ENCODE measurements around the gene ERICH4. TPM values are rescaled to one million over a fixed set of nuclear protein-coding genes. Genes with fewer than 3 reads are reported as not detected.

ERICH4 gene
- total RNA-seq, 4 donors from 2014 or later, result not detected

- WGBS, 2 donors (ENCODE audit: low coverage in 1 of 2), result 71 to 81% methylated on average over 3 to 11 of the region's 15 CpGs
- H3K4me3 ChIP-seq, result no peak overlapping the region
- TF ChIP-seq CTCF (IDR thresholded peaks at IDR 0.05) (no peak), EP300 (IDR thresholded peaks at IDR 0.05) (no peak), POLR2AphosphoS5 (IDR thresholded peaks at IDR 0.05) (no peak), POLR2A (IDR thresholded peaks at IDR 0.05) (no peak)
- peaks cover 0 to 20% (median 0%) of the 10 kb centered on the region in 3 donors for H3K4me1 ChIP-seq
- H3K9me3 ChIP-seq, result no peaks in the 10 kb centered on the region
- peaks cover 0 to 19% of the 10 kb centered on the region in 2 donors for H3K36me3 ChIP-seq
- peaks cover 39% of the 10 kb centered on the region for H3K27me3 ChIP-seq
- ATAC-seq, result no peak
- H3K27ac ChIP-seq, result no peak overlapping the region
These were observed 1.5 kb upstream of the ERICH4 start for GRCh38 chr19:41441321-41441945.

GRCh38 chr19:41443813-41444455 is 978 bp downstream of the ERICH4 start:
- H3K4me3 ChIP-seq, result no peak overlapping the region
- ATAC-seq, result no peak
- peaks cover 60% of the 10 kb centered on the region for H3K27me3 ChIP-seq
- peaks cover 0 to 15% (median 1%) of the 10 kb centered on the region in 3 donors for H3K4me1 ChIP-seq
- H3K9me3 ChIP-seq, result no peaks in the 10 kb centered on the region
- H3K27ac ChIP-seq, result no peak overlapping the region
- WGBS, 2 donors (ENCODE audit: low coverage in 1 of 2), result 59 to 80% methylated on average over 1 to 2 of the region's 6 CpGs
- no peak for TF ChIP-seq POLR2A (IDR thresholded peaks at IDR 0.05)
- no peaks in the 10 kb centered on the region for H3K36me3 ChIP-seq

GRCh38 chr19:41445575-41445974 is 2.6 kb downstream of the ERICH4 start:
- Histone ChIP-seq H3K27ac (no peak overlapping the region), H3K27me3 (peaks cover 60% of the 10 kb centered on the region), H3K36me3 (no peaks in the 10 kb centered on the region), H3K4me3 (no peak overlapping the region), H3K4me1 (peaks cover 0 to 14% (median 4%) of the 10 kb centered on the region in 3 donors), H3K9me3 (no peaks in the 10 kb centered on the region)
- no peak for TF ChIP-seq POLR2AphosphoS5 (IDR thresholded peaks at IDR 0.05)
- no peak for TF ChIP-seq CTCF (IDR thresholded peaks at IDR 0.05)
- no peak for TF ChIP-seq EP300 (IDR thresholded peaks at IDR 0.05)
- TF ChIP-seq POLR2A (IDR thresholded peaks at IDR 0.05), result no peak
- no peak for ATAC-seq
- WGBS, 2 donors (ENCODE audit: low coverage in 1 of 2), result 33 to 80% methylated on average over 2 of the region's 5 CpGs

GRCh38 chr19:41447732-41448332 is 4.9 kb downstream of the ERICH4 start:
- peaks cover 48% of the 10 kb centered on the region for H3K27me3 ChIP-seq

More at GRCh38 chr19:41447732-41448332, 4.9 kb downstream of the ERICH4 start:
- TF ChIP-seq POLR2A (IDR thresholded peaks at IDR 0.05), result no peak
- TF ChIP-seq POLR2AphosphoS5 (IDR thresholded peaks at IDR 0.05), result no peak
- no peak for TF ChIP-seq CTCF (IDR thresholded peaks at IDR 0.05)
- TF ChIP-seq EP300 (IDR thresholded peaks at IDR 0.05), result no peak
- WGBS, 2 donors (ENCODE audit: low coverage in 1 of 2), result 30 to 40% methylated on average over 4 to 12 of the region's 12 CpGs
- ATAC-seq, result no peak
- Histone ChIP-seq H3K27ac (peak overlapping the region in 2 of 4 donors; percentile 20 to 25), H3K36me3 (no peaks in the 10 kb centered on the region), H3K9me3 (no peaks in the 10 kb centered on the region), H3K4me3 (peak overlapping the region in 1 of 2 donors; percentile 26), H3K4me1 (peaks cover 0 to 14% (median 4%) of the 10 kb centered on the region in 3 donors)

Measured in gastroesophageal sphincter (tissue), 4 donors.